Vagina (tissue), 2 donors: ENCODE results near the gene RC3H2. TPM values are rescaled to one million over a fixed set of nuclear protein-coding genes. Genes with fewer than 3 reads are reported as not detected.

Experiments used
- DNase-seq, 2 donors: peaks; one replicate each; pipeline ENCODE4 v3.0.0-alpha.2; 2017; ENCODE audit errors: extremely low spot score in 2 of 2
- H3K27ac ChIP-seq: fragments of 200-600 bp; sonication (generic); one replicate; pipeline ENCODE4 v1.5.1; 2019
- H3K27me3 ChIP-seq: fragments of 200-600 bp; sonication (generic); one replicate; pipeline ENCODE4 v1.5.1; 2019
- H3K36me3 ChIP-seq, 2 donors: fragments of 200-600 bp; sonication (generic); one replicate each; pipeline ENCODE4 v1.5.1; 2017 to 2019
- H3K4me1 ChIP-seq: fragments of 200-600 bp; sonication (generic); one replicate; pipeline ENCODE4 v1.5.1; 2019
- H3K4me3 ChIP-seq, 2 donors: fragments of 200-600 bp; sonication (generic); 1 replicate in 1 of 2; 2 replicates in 1 of 2; pipeline ENCODE4 v1.5.1; 2016 to 2019
- H3K9me3 ChIP-seq: fragments of 200-600 bp; sonication (generic); one replicate; pipeline ENCODE4 v1.5.1; 2019
- POLR2A ChIP-seq, 2 donors: fragments of 450-650 bp; IDR thresholded peaks; one replicate each; pipeline ENCODE4 v1.6.1; 2017; ENCODE audit warnings: antibody characterized with exemption in 2 of 2, mild to moderate bottlenecking in 2 of 2, moderate library complexity in 2 of 2
- POLR2AphosphoS5 ChIP-seq, 2 donors: sonication (generic); formaldehyde crosslinking; IDR thresholded peaks; one replicate each; pipeline ENCODE4 v1.9.0; 2017; ENCODE audit warnings: antibody characterized with exemption in 2 of 2, mild to moderate bottlenecking in 2 of 2, low read depth in 1 of 2; ENCODE audit not compliant: insufficient read depth in 1 of 2
- intact Hi-C: fragments of 100-400 bp; cut with DNase I; formaldehyde crosslinking; loops from one replicate; pipeline ENCODE4 v1.15.1; 2023
- total RNA-seq: library from RNA; depleted of rRNA; stranded (reverse); fragments of >200 nt; gene quantifications from one replicate; pipeline ENCODE4 v1.2.3, GENCODE V29; 2016
- TF ChIP-seq, protein P1 (sequence below), 3 experiments: fragments of 450-650 bp in 2 of 3; fragments of 200-600 bp in 1 of 3; sonication (generic) in 1 of 3; IDR thresholded peaks; one replicate each; pipeline ENCODE4 v1.5.1; 2017 to 2019; ENCODE audit warnings: antibody characterized with exemption in 3 of 3, mild to moderate bottlenecking in 2 of 3, moderate library complexity in 2 of 3

Gene RC3H2
- total RNA-seq, 1 donor from 2014 or later = 37.6 TPM

DNA sequence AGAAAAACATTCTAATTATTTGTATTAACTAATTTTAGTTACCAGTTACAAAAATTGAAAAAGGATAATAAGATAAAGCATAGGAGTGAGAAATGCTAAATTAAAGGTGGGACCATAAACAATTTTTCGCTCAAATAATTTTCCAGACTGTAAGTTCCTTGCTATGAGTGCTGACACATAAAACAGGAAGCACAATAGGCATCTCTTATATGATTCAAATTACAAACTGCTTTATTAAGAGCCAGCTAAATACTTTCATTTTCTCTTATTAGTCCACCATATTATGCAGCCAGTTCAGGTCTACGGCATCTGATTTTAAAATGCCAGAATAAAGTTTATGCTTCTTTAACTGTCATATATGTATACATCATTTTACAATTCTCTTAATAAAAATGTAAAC lies 4.4 kb downstream of the RC3H2 start:
- Histone ChIP-seq H3K4me3 (no peak overlapping the region), H3K27ac (no peak overlapping the region)

DNA sequence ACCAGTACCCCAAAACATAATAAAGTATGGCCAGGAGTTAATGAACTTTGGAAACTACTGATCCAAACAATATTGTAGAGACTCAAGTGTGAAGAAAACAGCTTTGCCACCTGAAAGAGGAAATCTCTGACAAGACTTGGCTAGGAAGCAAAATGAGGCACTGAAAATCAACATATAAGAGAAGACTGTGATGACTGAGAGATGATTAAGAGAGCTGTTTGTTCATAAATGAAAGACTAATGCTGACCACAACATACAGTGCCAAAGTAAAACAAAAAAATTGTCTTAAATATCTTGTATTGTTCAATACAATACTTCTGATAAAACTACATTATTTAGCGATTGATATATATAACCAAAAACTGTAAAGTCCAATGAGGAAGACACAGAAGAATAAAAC lies 7.2 kb downstream of the RC3H2 start:
- TF ChIP-seq, protein P1, sequence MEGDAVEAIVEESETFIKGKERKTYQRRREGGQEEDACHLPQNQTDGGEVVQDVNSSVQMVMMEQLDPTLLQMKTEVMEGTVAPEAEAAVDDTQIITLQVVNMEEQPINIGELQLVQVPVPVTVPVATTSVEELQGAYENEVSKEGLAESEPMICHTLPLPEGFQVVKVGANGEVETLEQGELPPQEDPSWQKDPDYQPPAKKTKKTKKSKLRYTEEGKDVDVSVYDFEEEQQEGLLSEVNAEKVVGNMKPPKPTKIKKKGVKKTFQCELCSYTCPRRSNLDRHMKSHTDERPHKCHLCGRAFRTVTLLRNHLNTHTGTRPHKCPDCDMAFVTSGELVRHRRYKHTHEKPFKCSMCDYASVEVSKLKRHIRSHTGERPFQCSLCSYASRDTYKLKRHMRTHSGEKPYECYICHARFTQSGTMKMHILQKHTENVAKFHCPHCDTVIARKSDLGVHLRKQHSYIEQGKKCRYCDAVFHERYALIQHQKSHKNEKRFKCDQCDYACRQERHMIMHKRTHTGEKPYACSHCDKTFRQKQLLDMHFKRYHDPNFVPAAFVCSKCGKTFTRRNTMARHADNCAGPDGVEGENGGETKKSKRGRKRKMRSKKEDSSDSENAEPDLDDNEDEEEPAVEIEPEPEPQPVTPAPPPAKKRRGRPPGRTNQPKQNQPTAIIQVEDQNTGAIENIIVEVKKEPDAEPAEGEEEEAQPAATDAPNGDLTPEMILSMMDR (IDR thresholded peaks at IDR 0.05) = no peak
- TF ChIP-seq POLR2A (IDR thresholded peaks at IDR 0.05) (no peak), POLR2AphosphoS5 (IDR thresholded peaks at IDR 0.05; ENCODE audit: insufficient read depth in 1 of 2, low read depth in 1 of 2) (no peak)
- Histone ChIP-seq H3K36me3 (peaks cover 0 to 12% of the 10 kb centered on the region in 2 donors), H3K4me1 (peaks cover 31% of the 10 kb centered on the region), H3K27me3 (no peaks in the 10 kb centered on the region), H3K27ac (no peak overlapping the region), H3K9me3 (no peaks in the 10 kb centered on the region), H3K4me3 (no peak overlapping the region)
- intact Hi-C loops = no loop called here
- DNase-seq = no peak

More for the DNA sequence above, 4.4 kb downstream of the RC3H2 start:
- TF ChIP-seq POLR2A (IDR thresholded peaks at IDR 0.05) (no peak), POLR2AphosphoS5 (IDR thresholded peaks at IDR 0.05; ENCODE audit: insufficient read depth in 1 of 2, low read depth in 1 of 2) (no peak)
- TF ChIP-seq, protein P1 (IDR thresholded peaks at IDR 0.05) = no peak
- Histone ChIP-seq H3K27me3 (no peaks in the 10 kb centered on the region), H3K36me3 (peaks cover 0 to 8% of the 10 kb centered on the region in 2 donors), H3K4me1 (peaks cover 47% of the 10 kb centered on the region), H3K9me3 (no peaks in the 10 kb centered on the region)
- intact Hi-C loops = no loop called here
- DNase-seq = no peak

DNA sequence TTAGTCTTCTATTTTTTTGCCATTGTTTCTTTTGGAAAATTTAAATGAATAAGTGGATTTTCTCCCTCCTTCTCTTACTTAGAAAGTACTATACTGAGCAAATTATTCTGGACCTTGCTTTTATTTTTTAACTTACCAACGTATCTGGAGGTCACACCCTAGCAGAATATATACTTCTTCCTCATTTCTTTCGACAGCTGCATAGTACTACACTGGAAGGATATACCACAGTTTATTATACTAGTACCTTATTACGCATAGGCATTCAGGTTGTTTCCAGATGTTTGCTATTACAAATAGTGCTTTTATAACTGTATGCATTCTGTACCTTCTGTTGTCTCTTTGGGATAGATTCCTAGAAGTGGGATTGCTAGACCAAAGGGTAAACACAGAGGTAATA lies 16.7 kb downstream of the RC3H2 start:
- Histone ChIP-seq H3K4me3 (no peak overlapping the region), H3K27me3 (no peaks in the 10 kb centered on the region), H3K9me3 (no peaks in the 10 kb centered on the region), H3K27ac (no peak overlapping the region), H3K36me3 (peaks cover 0 to 49% of the 10 kb centered on the region in 2 donors), H3K4me1 (no peaks in the 10 kb centered on the region)
- TF ChIP-seq POLR2AphosphoS5 (IDR thresholded peaks at IDR 0.05; ENCODE audit: insufficient read depth in 1 of 2, low read depth in 1 of 2) (no peak), POLR2A (IDR thresholded peaks at IDR 0.05) (no peak)
- TF ChIP-seq, protein P1 (IDR thresholded peaks at IDR 0.05) = no peak
- DNase-seq = no peak
- intact Hi-C loops = no loop called here

- DNase-seq = no peak
- intact Hi-C loops = no loop called here
- Histone ChIP-seq H3K4me3 (no peak overlapping the region), H3K27ac (no peak overlapping the region), H3K4me1 (no peaks in the 10 kb centered on the region), H3K36me3 (peaks cover 0 to 59% of the 10 kb centered on the region in 2 donors), H3K9me3 (no peaks in the 10 kb centered on the region), H3K27me3 (no peaks in the 10 kb centered on the region)
- TF ChIP-seq POLR2AphosphoS5 (IDR thresholded peaks at IDR 0.05; ENCODE audit: insufficient read depth in 1 of 2, low read depth in 1 of 2) (no peak), POLR2A (IDR thresholded peaks at IDR 0.05) (no peak)
- TF ChIP-seq, protein P1 (IDR thresholded peaks at IDR 0.05) = no peak
Observed at GRCh38 chr9:122883125-122883524, 22.0 kb downstream of the RC3H2 start.

GRCh38 chr9:122879443-122879842 lies 25.7 kb downstream of the RC3H2 start:
- H3K9me3 ChIP-seq = no peaks in the 10 kb centered on the region
- TF ChIP-seq POLR2A (IDR thresholded peaks at IDR 0.05) (no peak), POLR2AphosphoS5 (IDR thresholded peaks at IDR 0.05; ENCODE audit: insufficient read depth in 1 of 2, low read depth in 1 of 2) (no peak)
- TF ChIP-seq, protein P1 (IDR thresholded peaks at IDR 0.05) = no peak
- no peak overlapping the region for H3K4me3 ChIP-seq
- H3K4me1 ChIP-seq = no peaks in the 10 kb centered on the region
- DNase-seq = no peak
- intact Hi-C loops = no loop called here
- no peaks in the 10 kb centered on the region for H3K27me3 ChIP-seq
- H3K27ac ChIP-seq = no peak overlapping the region
- H3K36me3 ChIP-seq = peaks cover 0 to 84% of the 10 kb centered on the region in 2 donors
